GM19468 (cell line): ENCODE data around the gene ASPN.
"Not testable (repeated sequence)": the region's sequence is repeated elsewhere in the genome, so short reads cannot be mapped to it uniquely, and the experiment has no call there.

Experiments
- ATAC-seq: cut with Tn5 transposase; IDR thresholded peaks from one replicate; pipeline ENCODE4 v1.9.1; 2021; ENCODE audit warnings: mild to moderate bottlenecking, moderate library complexity, moderate number of reproducible peaks; ENCODE audit not compliant: unreplicated experiment; ENCODE audit errors: extremely low read depth

ASPN gene

DNA sequence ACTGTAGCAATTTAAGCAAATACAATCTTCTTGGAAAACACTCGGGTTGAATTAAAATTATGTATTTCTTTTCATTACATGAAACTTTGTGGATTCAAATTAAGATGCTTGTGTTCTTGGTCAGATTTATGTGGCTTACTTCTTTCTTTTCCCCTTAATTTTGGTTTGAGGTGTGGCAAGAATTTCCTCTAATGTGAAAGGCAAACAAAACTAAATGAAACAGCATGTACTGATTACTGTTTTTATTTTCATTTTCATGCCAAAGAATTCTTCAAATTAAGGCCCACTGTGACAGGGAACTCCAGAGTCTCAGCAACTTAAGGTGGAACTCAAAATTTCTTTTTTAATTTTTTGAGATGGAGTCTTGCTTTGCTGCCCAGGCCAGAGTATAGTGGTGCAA lies 58.0 kb downstream of the ASPN start, which contains the start of gene OMD:
Gene OMD (minus strand): TSS at position 132 of the 400 bp plus-strand sequence. CDS start 6,913 bp downstream, outside the sequence.
- no peak for ATAC-seq

DNA sequence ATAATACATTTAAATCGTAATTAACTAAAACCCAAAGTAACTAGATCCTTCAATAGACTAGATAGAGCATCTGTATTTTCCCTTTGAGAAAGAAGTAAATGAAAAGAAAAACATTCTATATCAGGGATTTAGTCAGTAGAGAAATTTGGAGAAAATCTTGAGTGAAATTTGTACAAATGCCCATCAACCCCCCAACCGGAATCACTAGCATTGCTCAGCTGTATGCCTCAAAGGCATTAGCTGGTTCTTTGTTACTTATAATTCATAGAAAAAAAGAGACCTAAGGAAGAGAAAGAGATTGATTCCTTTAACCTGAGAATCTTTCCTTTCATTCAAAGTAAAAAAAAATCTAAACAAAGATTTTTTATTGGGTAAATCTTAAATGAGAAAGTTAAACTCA lies 58.7 kb downstream of the ASPN start:
- no peak for ATAC-seq

- ATAC-seq = no peak
These were observed 59.5 kb downstream of the ASPN start for GRCh38 chr9:92422611-92423338.

DNA sequence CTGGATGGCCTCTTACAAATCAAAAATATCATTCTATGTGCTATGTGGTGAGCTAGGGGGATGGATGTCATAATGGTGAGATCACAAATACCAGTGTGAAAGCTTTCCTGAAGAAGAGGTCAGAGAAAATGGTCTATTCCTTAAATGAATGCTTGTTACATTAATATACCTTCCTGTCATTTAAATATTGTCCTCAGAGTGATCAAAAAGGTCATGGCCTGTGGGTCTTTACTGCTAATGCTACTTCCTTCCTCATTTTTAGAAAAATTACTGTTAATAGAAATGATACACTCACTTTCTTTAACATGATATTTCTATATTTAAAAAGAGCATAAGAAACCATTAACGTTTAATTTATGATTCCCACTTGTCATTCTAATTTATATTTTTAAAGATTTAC lies 67.7 kb downstream of the ASPN start:
- no peak for ATAC-seq

DNA sequence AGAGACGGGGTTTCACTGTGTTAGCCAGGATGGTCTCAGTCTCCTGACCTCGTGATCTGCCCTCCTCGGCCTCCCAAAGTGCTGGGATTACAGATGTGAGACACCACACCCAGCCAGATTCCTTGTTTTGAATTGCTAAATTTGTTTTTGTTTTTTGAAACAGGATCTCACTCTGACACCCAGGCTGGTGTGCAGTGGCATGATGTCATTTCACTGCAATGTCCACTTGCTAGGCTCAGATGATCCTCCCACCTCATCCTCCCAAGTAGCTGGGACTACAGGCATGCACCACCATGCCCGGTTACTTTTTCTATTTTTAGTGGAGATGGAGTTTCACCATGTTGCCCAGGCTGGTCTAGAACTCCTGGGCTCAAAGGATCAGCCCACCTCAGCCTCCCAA lies 71.1 kb downstream of the ASPN start:
- not testable (repeated sequence) for ATAC-seq

DNA sequence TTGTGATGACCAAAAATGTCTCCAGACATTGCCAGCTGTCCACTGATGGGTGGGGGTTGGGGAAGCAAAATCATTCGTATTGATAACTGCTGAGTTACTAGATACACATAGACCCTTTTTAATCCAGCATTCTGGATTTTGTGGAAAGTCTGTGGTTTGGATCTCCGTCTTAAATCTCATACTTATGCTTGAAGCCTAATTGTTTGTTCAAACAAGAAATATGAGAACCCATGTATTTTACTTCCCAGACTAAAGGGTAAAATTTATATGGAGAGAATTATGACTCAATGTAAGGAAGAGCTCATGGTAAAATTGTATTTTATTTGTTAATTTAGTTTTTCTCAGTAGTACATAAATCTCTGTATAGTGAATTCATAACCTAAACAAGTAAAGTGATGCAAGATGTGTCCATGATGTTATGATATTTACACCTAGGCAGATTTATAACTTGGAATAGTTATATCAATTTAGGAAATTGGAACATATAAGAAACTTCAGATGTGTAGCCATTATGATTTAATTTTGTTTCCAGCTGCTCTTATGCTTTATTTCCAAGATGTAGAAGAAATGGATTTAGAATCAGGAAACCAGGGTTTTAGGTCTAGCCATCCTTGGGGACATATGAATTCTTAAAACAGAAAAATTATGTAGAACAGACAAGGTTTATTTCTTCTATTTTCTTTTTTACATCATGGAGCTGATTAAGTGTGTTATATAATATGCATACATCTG lies 73.4 kb downstream of the ASPN start:
- ATAC-seq = no peak

DNA sequence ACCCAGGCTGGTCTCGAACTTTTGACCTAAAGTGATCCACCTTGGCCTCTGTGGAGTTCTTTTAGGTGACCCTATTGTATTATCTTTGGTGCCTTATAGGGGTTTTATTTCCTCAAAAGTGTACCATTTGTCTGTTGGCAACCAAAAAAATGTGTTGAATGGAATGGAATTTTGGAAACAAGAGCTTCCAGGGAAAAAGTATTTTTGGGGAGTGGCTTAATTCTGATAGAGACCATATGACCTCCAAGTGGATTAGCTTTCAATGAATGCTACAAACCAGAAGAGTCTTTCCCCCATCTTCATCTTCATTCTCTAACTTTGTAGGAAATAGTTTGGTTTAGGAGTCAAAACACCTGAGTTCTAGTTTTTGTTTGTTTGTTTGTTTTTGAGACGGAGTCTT lies 74.5 kb downstream of the ASPN start:
- no peak for ATAC-seq

GRCh38 chr9:92406477-92406876 lies 75.8 kb downstream of the ASPN start:
- ATAC-seq = no peak
